Activated CD8-positive, alpha-beta T cell treated with anti-CD3 and anti-CD28 coated beads for 36 hours (primary cell): ENCODE data around the gene SAMD4A. TPM values are rescaled to one million over a fixed set of nuclear protein-coding genes. Genes with fewer than 3 reads are reported as not detected.
A peak's percentile ranks its signal among the peaks of the same experiment; 100 is the strongest.

Source experiments
- ATAC-seq: fragments of 200-7000 bp; cut with Tn5 transposase; one replicate; pipeline ENCODE4 v1.10.0; 2021; ENCODE audit warnings: mild to moderate bottlenecking, moderate library complexity
- CTCF ChIA-PET: fragments of 350-600 bp; sonication (Branson Sonifier 250); formaldehyde crosslinking; loops from one replicate; lab custom pipeline; 2021; ENCODE audit warnings: antibody characterized with exemption; lab: Charles Lee
- POLR2A ChIA-PET: fragments of 350-600 bp; sonication (Branson Sonifier 250); formaldehyde crosslinking; loops from one replicate; lab custom pipeline; 2021; ENCODE audit warnings: antibody characterized with exemption; lab: Charles Lee
- DNase-seq: peaks from one replicate; pipeline ENCODE4 v3.0.0-alpha.2; 2020
- H3K27ac Mint-ChIP-seq: one replicate; pipeline ENCODE4 v1.8.0; 2021; ENCODE audit warnings: mild to moderate bottlenecking, mixed read lengths
- H3K27me3 Mint-ChIP-seq: one replicate; pipeline ENCODE4 v1.8.0; 2021; ENCODE audit warnings: mixed read lengths
- H3K36me3 Mint-ChIP-seq: one replicate; pipeline ENCODE4 v1.8.0; 2021; ENCODE audit warnings: low read depth, mixed read lengths
- H3K4me1 Mint-ChIP-seq: one replicate; pipeline ENCODE4 v1.8.0; 2021; ENCODE audit warnings: low read depth, mixed read lengths
- H3K4me3 Mint-ChIP-seq: one replicate; pipeline ENCODE4 v1.8.0; 2021; ENCODE audit warnings: mild to moderate bottlenecking, moderate library complexity, mixed read lengths
- H3K9me3 Mint-ChIP-seq: one replicate; pipeline ENCODE4 v1.8.0; 2021; ENCODE audit warnings: mixed read lengths
- intact Hi-C: fragments of 100-400 bp; cut with micrococcal nuclease; formaldehyde crosslinking; loops from one replicate; pipeline ENCODE4 v1.10.0; 2022
- total RNA-seq, 2 experiments: library from RNA; stranded (reverse); gene quantifications; one replicate each; pipeline ENCODE4 v1.2.3, GENCODE V29; 2021
- TF ChIP-seq, protein P1 (sequence below): fragments of 200-600 bp; IDR thresholded peaks from one replicate; pipeline ENCODE4 v1.8.0; 2022; ENCODE audit warnings: antibody characterized with exemption, mild to moderate bottlenecking

Gene SAMD4A
- total RNA-seq, 2 experiments from 2014 or later: 4.5 to 4.9 TPM

DNA sequence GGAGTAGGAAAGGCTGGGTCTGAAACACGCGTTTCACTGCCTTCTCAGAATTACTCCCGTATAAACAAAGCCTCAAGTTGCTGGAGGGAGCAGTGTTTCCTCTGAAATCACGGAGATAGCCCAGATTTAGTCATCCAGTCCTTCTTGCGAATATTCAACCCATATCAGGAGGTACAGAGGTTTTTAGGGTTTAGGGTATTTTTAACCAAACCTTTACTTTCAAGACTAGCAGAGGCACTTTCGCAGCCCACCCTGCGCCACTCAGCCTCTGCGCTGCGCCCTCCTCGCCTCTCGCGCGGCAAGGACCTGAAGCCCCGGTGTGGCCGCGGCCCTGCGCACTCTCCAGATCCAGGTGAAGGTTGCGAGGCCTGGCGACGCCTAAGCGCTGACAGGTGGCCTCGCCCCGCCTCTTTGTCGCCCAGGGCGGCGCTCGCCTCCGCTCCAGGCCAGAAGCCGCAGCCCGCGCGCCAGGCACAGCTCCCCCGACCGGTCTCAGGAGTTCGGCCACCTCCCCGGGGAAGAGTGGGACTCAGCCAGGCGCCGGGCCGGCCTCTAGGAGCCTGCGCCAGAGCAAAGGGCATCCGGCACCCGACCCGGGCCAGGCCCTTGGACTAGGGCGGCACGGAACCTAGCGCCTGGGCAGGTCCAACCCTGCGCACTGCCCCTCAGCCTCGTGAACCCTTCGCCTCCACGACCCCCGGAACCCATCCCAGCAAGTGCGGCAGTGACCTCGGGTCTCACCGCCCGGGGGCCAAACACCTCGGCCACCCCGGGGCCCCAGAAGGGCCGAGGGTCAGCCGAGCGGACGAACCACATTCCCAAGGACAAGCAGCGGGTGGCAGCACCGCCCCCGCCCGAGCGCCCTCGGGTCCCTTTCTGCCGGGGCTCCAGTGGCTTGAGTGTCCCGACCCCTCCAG is 1.8 kb upstream of the SAMD4A start:
- Mint-ChIP-seq H3K27ac (peak overlapping the region; percentile 25), H3K27me3 (peaks cover 13% of the 10 kb centered on the region), H3K9me3 (no peaks in the 10 kb centered on the region), H3K36me3 (peaks cover 10% of the 10 kb centered on the region), H3K4me1 (peaks cover 17% of the 10 kb centered on the region), H3K4me3 (peak overlapping the region; percentile 71)
- ATAC-seq: peak; percentile 48
- CTCF ChIA-PET: interaction anchor here (0.8 to 8.5 kb wide), 45 partner anchors 9 to 338 kb away, joined by 3 to 247 read pairs (median 4); partner anchors contain the start of genes CGRRF1 and GCH1
- intact Hi-C loops: loop anchor here (1.0 to 10.0 kb wide), 4 partner anchors 157 to 320 kb away; no protein-coding TSS in a partner anchor
- POLR2A ChIA-PET: interaction anchor here (3.9 to 4.0 kb wide), 2 partner anchors 208 to 211 kb away, joined by 17 to 21 read pairs; no protein-coding TSS in a partner anchor
- peak; percentile 76 for DNase-seq
- TF ChIP-seq, protein P1, sequence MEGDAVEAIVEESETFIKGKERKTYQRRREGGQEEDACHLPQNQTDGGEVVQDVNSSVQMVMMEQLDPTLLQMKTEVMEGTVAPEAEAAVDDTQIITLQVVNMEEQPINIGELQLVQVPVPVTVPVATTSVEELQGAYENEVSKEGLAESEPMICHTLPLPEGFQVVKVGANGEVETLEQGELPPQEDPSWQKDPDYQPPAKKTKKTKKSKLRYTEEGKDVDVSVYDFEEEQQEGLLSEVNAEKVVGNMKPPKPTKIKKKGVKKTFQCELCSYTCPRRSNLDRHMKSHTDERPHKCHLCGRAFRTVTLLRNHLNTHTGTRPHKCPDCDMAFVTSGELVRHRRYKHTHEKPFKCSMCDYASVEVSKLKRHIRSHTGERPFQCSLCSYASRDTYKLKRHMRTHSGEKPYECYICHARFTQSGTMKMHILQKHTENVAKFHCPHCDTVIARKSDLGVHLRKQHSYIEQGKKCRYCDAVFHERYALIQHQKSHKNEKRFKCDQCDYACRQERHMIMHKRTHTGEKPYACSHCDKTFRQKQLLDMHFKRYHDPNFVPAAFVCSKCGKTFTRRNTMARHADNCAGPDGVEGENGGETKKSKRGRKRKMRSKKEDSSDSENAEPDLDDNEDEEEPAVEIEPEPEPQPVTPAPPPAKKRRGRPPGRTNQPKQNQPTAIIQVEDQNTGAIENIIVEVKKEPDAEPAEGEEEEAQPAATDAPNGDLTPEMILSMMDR: no peak

DNA sequence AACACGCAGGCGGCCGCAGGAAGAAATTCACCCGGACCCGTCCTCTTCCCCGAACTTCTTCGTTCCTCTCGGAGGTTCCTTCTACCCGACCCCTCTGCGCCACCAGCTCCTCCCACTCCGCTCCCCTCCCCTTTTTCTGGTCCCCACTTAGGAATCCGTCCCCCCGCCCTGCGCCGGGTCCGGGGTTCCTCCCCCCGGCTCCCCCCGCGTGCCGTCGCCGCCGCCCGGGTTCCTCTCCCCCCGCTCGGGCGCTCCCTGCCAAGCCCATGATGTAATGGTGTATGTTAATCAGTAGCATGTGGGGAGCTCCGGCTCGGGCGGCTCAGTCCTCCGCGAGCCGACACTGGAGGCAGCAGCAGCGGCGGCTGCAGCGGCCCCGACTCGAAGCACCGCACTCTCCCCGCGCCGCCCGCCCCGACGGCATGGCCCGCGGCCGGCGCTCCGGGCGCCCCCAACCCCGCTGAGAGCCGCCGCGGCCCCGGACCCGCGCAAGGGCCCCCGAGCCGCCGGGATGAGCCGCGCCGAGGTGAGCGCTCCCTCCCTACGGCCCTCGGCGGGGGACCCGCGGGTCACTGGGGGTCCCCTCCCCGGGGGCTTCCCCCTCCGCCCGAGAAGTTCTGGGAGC is 1.0 kb upstream of the SAMD4A start:
- intact Hi-C loops: loop anchor here (2.0 to 10.0 kb wide), 3 partner anchors 156 to 319 kb away; no protein-coding TSS in a partner anchor
- ChIA-PET POLR2A (interaction anchor here (1.0 to 4.0 kb wide), 5 partner anchors 17 to 211 kb away, joined by 3 to 21 read pairs (median 5); no protein-coding TSS in a partner anchor), CTCF (interaction anchor here (0.8 to 8.5 kb wide), 23 partner anchors 15 to 240 kb away, joined by 3 to 247 read pairs (median 5); partner anchors contain the start of gene CGRRF1)
- TF ChIP-seq, protein P1: no peak
- Mint-ChIP-seq H3K4me1 (peaks cover 17% of the 10 kb centered on the region), H3K27ac (no peak overlapping the region), H3K36me3 (peaks cover 10% of the 10 kb centered on the region), H3K9me3 (no peaks in the 10 kb centered on the region), H3K27me3 (peaks cover 16% of the 10 kb centered on the region), H3K4me3 (peak overlapping the region; percentile 71)
- DNase-seq: peak; percentile 86
- peak; percentile 72 for ATAC-seq

DNA sequence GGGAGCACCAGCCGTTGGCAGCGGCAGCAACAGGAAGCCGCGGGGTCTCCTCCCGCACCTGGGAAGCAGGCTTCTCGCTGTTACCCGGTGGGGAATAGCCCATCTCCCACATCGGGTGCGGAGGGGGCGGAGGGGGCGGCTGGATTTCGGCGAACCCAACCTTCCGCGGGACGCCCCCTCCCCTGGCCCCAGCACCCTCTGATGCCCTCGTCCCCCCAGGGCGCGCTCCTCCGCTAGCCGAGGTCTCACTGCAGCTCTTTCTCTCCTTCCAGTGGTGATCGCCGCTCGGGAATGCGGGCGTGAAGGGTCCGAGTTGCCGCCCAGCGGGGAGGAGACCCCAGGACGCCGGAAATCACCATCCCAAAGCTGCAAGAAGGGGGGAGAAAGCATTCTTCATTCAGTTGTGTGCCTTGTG is 303 bp downstream of the SAMD4A start:
- Mint-ChIP-seq H3K4me1 (peaks cover 19% of the 10 kb centered on the region), H3K27ac (peak overlapping the region; percentile 86), H3K4me3 (peak overlapping the region; percentile 84), H3K27me3 (peaks cover 21% of the 10 kb centered on the region), H3K36me3 (peaks cover 18% of the 10 kb centered on the region), H3K9me3 (peaks cover 4% of the 10 kb centered on the region)
- intact Hi-C loops: loop anchor here (5.0 to 10.0 kb wide), 2 partner anchors 155 to 318 kb away; no protein-coding TSS in a partner anchor
- ChIA-PET POLR2A (interaction anchor here (0.5 to 4.0 kb wide), 15 partner anchors 15 to 237 kb away, joined by 3 to 21 read pairs (median 3); partner anchors contain the start of gene CGRRF1), CTCF (interaction anchor here (0.7 to 8.5 kb wide), 20 partner anchors 12 to 239 kb away, joined by 3 to 247 read pairs (median 4); no protein-coding TSS in a partner anchor)
- DNase-seq: no peak
- TF ChIP-seq, protein P1: no peak
- no peak for ATAC-seq

DNA sequence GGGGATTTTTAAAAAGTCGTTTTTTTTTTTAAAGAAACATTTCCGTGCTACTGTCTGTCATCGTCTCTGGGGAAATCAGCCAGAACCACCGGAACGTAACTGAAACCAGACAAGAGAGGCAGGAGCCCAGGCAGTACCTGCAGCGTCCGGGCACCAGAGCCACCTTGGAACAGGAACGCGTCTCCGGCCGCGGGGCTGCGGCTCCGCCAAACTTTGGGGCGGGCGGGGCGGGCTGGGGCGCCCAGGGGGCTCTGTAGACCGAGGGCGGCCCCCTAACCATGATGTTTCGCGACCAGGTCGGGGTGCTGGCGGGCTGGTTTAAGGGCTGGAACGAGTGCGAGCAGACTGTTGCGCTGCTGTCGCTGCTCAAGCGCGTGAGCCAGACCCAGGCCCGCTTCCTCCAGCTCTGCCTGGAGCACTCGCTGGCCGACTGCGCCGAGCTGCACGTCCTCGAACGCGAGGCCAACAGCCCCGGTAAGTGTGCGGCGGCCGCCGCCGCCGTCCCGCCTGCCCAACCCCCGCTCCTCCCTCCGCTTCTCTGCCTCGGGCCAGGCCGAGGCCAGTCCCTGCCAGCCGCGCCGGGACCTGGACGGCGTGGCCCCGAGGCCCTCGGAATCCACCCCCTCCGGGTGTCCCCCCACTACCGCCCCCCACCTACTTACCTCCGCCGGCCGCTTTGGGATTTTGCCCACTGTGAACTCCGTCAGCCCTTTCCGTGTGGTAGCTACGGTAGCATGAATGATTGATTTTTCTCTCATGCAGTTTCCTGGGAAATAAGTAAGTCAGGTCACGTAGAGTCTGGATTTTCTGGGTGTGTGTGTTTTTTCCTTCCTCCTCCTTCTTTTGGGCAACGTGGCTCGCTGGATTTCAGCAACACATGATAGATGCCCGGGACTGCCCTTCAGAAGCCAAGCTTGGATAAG is 972 bp downstream of the SAMD4A start:
- TF ChIP-seq, protein P1: no peak
- peak; percentile 14 for ATAC-seq
- POLR2A ChIA-PET: interaction anchor here (0.5 to 3.9 kb wide), 11 partner anchors 15 to 313 kb away, joined by 3 to 21 read pairs (median 4); no protein-coding TSS in a partner anchor

More for the DNA sequence above, 972 bp downstream of the SAMD4A start:
- peaks cover 20% of the 10 kb centered on the region for H3K27me3 Mint-ChIP-seq
- DNase-seq: peak; percentile 60
- H3K9me3 Mint-ChIP-seq: peaks cover 8% of the 10 kb centered on the region
- peaks cover 22% of the 10 kb centered on the region for H3K36me3 Mint-ChIP-seq
- peaks cover 19% of the 10 kb centered on the region for H3K4me1 Mint-ChIP-seq
- H3K27ac Mint-ChIP-seq: peak overlapping the region; percentile 86
- intact Hi-C loops: loop anchor here (5.0 to 10.0 kb wide), 2 partner anchors 154 to 317 kb away; no protein-coding TSS in a partner anchor
- CTCF ChIA-PET: interaction anchor here (0.7 to 8.5 kb wide), 17 partner anchors 12 to 238 kb away, joined by 3 to 247 read pairs (median 4); no protein-coding TSS in a partner anchor
- H3K4me3 Mint-ChIP-seq: peak overlapping the region; percentile 84
